Naive thymus-derived CD4-positive, alpha-beta T cell (primary cell): Measurements from ENCODE around the gene DDX51. TPM values are rescaled to one million over a fixed set of nuclear protein-coding genes. Genes with fewer than 3 reads are reported as not detected.

ENCODE experiments used
- ATAC-seq: fragments of 150-1000 bp; cut with Tn5 transposase; 2 replicates; pipeline ENCODE4 v1.10.0; 2021; ENCODE audit warnings: mild to moderate bottlenecking, moderate library complexity
- CTCF ChIA-PET: fragments of 350-600 bp; sonication (Branson Sonifier 250); formaldehyde crosslinking; loops from one replicate; lab custom pipeline; 2021; ENCODE audit warnings: antibody characterized with exemption; lab: Charles Lee
- POLR2A ChIA-PET: fragments of 350-600 bp; sonication (Branson Sonifier 250); formaldehyde crosslinking; loops from one replicate; lab custom pipeline; 2021; ENCODE audit warnings: antibody characterized with exemption, inconsistent platforms; lab: Charles Lee
- DNase-seq, 9 donors: peaks; one replicate each; pipeline versions ENCODE4 v3.0.0 to v3.0.0-alpha.2; 2020 to 2022; ENCODE audit warnings: mixed read lengths in 1 of 9
- H3K27ac ChIP-seq: one replicate; pipeline ENCODE4 v1.7.0; 2013; ENCODE audit warnings: mild to moderate bottlenecking, low read depth, low read length, moderate library complexity
- H3K27me3 ChIP-seq, 2 donors: one replicate each; pipeline ENCODE4 v1.7.0; 2013; ENCODE audit warnings: low read length in 2 of 2, mild to moderate bottlenecking in 2 of 2, moderate library complexity in 2 of 2; ENCODE audit not compliant: control insufficient read depth in 2 of 2, insufficient read depth in 2 of 2
- H3K36me3 ChIP-seq, 3 experiments: 1 replicate in 2 of 3; 2 replicates in 1 of 3; pipeline ENCODE4 v1.7.0; 2013; ENCODE audit warnings: low read length in 3 of 3, mild to moderate bottlenecking in 3 of 3, moderate library complexity in 1 of 3; ENCODE audit not compliant: insufficient read depth in 3 of 3, control insufficient read depth in 2 of 3
- H3K4me1 ChIP-seq, 2 donors: one replicate each; pipeline ENCODE4 v1.7.0; 2013; ENCODE audit warnings: low read length in 2 of 2, mild to moderate bottlenecking in 2 of 2, moderate library complexity in 1 of 2; ENCODE audit not compliant: control insufficient read depth in 2 of 2, insufficient read depth in 2 of 2
- H3K4me3 ChIP-seq: 2 replicates; pipeline ENCODE4 v1.7.0; 2013; ENCODE audit warnings: mild to moderate bottlenecking, low read length
- H3K9me3 ChIP-seq, 3 experiments: 1 replicate in 2 of 3; 2 replicates in 1 of 3; pipeline ENCODE4 v1.7.0; 2013; ENCODE audit warnings: low read length in 3 of 3; ENCODE audit not compliant: control insufficient read depth in 2 of 3
- H3K27ac Mint-ChIP-seq, 9 donors: one replicate each; pipeline ENCODE4 v1.8.0; 2020 to 2022; ENCODE audit warnings: mixed read lengths in 9 of 9, mild to moderate bottlenecking in 8 of 9, moderate library complexity in 5 of 9, inconsistent platforms in 2 of 9
- H3K27me3 Mint-ChIP-seq, 5 donors: one replicate each; pipeline ENCODE4 v1.8.0; 2021 to 2022; ENCODE audit warnings: mixed read lengths in 5 of 5, mild to moderate bottlenecking in 1 of 5
- H3K36me3 Mint-ChIP-seq, 5 donors: one replicate each; pipeline ENCODE4 v1.8.0; 2020 to 2022; ENCODE audit warnings: mixed read lengths in 5 of 5, mild to moderate bottlenecking in 3 of 5, inconsistent platforms in 1 of 5
- H3K4me1 Mint-ChIP-seq, 7 donors: one replicate each; pipeline ENCODE4 v1.8.0; 2020 to 2022; ENCODE audit warnings: mixed read lengths in 7 of 7, mild to moderate bottlenecking in 3 of 7, inconsistent platforms in 1 of 7
- H3K4me3 Mint-ChIP-seq, 10 donors: one replicate each; pipeline ENCODE4 v1.8.0; 2020 to 2022; ENCODE audit warnings: mild to moderate bottlenecking in 10 of 10, mixed read lengths in 10 of 10, moderate library complexity in 6 of 10, inconsistent platforms in 2 of 10
- H3K9me3 Mint-ChIP-seq, 11 donors: one replicate each; pipeline ENCODE4 v1.8.0; 2020 to 2022; ENCODE audit warnings: mixed read lengths in 11 of 11, mild to moderate bottlenecking in 4 of 11, inconsistent platforms in 1 of 11, moderate library complexity in 1 of 11
- intact Hi-C, 2 donors: fragments of 100-400 bp; cut with micrococcal nuclease; formaldehyde crosslinking; loops; one replicate each; pipeline ENCODE4 v1.15.1; 2023
- polyA plus RNA-seq, 2 donors: library from polyadenylated mRNA; unstranded; fragments of 300-500 nt; fragmentation: Illumina TruSeq; gene quantifications; one replicate each; pipeline ENCODE4 v1.2.3, GENCODE V29; 2021
- total RNA-seq, 6 experiments: library from RNA in 5 of 6; stranded (reverse) in 5 of 6; gene quantifications; 1 replicate in 5 of 6; 2 replicates in 1 of 6; pipeline ENCODE4 v1.2.3 and lab custom pipeline; 2021 to 2026

The DDX51 gene
- total and polyA plus RNA-seq, 7 experiments from 2014 or later: 8.8 to 54.8 (median 49.5) TPM

DNA sequence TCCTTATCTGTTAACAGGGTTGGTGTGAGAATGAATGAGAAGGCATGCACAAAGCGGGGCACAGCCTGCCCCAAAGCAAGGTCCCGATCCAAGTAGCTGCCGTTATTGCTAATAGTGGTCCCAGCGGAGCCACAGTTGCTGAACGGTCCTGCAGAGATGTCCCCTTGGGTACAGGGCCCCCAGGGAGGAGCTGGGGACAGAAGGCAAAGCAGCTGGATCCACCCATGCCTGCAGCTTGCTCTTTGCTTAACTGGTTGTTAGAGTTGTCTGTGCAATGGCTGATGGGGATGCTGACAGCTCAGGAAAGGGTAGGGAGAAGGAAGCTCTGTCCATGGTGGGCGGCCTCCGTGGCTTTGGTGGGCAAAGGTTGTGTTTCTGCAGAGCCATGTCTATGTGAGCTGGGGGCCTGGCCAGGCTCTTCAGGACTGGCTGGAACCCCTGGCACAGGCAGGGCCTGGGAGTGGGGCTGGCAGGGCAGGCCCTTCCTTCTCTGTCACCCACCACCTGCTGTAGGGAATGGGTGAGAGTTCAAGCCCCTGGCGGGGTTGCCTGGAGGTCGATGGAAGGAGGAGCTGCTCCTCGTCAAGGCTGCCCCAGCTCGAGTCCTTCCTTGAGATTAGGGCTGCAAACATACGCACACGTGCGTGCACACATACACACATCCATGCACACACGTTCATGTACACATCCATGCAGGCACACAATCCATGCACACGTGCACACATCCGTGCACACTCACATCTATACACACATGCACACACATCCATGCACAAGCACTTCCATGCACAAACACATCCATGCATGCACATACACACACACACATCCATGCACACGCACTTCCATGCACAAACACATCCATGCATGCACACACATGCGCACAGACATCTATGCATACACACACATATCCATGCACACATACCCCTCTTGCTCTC is 35.6 kb upstream of the DDX51 start:
- Mint-ChIP-seq H3K36me3 (peaks cover 0 to 15% (median 0%) of the 10 kb centered on the region in 5 donors), H3K4me1 (peaks cover 19 to 62% (median 38%) of the 10 kb centered on the region in 7 donors), H3K4me3 (peak overlapping the region in 8 of 10 donors; percentile 85 to 95 (median 88)), H3K9me3 (peaks cover 0 to 21% (median 10%) of the 10 kb centered on the region in 11 donors), H3K27ac (peak overlapping the region; percentile 90 to 99 (median 94)), H3K27me3 (peaks cover 0 to 15% (median 0%) of the 10 kb centered on the region in 5 donors)
- ATAC-seq (no peak), DNase-seq (no peak)
- intact Hi-C loops: loop anchor here in 1 of 2 donors (1.0 kb wide), 1 partner anchor 10 kb away; no protein-coding TSS in a partner anchor
- CTCF ChIA-PET: interaction anchor here (1.0 to 1.3 kb wide), 2 partner anchors 24 to 39 kb away, joined by 4 to 6 read pairs; no protein-coding TSS in a partner anchor
- H3K27me3 ChIP-seq: no peaks in the 10 kb centered on the region
- POLR2A ChIA-PET: interaction anchor here (0.6 to 3.4 kb wide), 5 partner anchors 9 to 359 kb away, joined by 3 to 43 read pairs (median 4); no protein-coding TSS in a partner anchor
- H3K4me1 ChIP-seq: peaks cover 3 to 17% of the 10 kb centered on the region in 2 donors
- H3K4me3 ChIP-seq: no peak overlapping the region
- no peaks in the 10 kb centered on the region for H3K36me3 ChIP-seq
- H3K9me3 ChIP-seq: peaks cover 0 to 16% (median 6%) of the 10 kb centered on the region in 3 experiments
- H3K27ac ChIP-seq: peak overlapping the region; percentile 53

DNA sequence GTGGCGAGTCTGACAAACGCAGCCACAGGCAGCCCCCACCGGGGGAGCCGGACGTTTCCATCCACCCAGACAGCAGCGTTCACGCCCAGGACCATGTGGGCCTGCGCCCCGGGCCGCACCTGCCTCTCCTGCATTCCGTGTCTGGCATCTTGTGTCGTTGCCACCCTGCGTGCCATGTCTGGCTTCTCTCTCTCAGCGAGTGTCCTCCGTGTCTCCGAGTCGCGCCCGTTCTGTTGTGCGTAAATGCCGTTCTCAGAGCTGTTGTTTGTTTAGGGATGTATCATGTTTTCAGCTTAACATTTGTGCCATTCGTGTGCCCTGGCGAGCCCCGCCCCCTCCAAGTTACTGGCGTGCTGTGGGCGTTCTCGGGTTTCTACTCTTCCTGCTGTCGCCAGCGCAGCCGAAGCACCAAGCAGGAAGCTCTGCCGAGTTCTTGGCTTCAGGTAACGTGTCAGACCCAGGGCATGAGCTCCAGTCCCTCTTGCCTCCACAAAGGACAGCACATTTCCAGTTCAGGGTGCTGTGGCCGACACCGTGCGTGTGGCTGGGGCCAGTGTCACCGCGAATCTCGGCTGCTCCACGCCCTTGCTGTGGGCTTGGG is 34.8 kb upstream of the DDX51 start:
- Mint-ChIP-seq H3K36me3 (peaks cover 0 to 11% (median 0%) of the 10 kb centered on the region in 5 donors), H3K9me3 (peaks cover 0 to 14% (median 6%) of the 10 kb centered on the region in 11 donors), H3K4me1 (peaks cover 21 to 61% (median 36%) of the 10 kb centered on the region in 7 donors), H3K27ac (peak overlapping the region; percentile 90 to 99 (median 94)), H3K27me3 (peaks cover 0 to 9% (median 0%) of the 10 kb centered on the region in 5 donors), H3K4me3 (peak overlapping the region; percentile 80 to 95 (median 86))
- Histone ChIP-seq H3K27me3 (no peaks in the 10 kb centered on the region), H3K36me3 (no peaks in the 10 kb centered on the region), H3K9me3 (peaks cover 0 to 10% (median 6%) of the 10 kb centered on the region in 3 experiments), H3K4me1 (peaks cover 3 to 25% of the 10 kb centered on the region in 2 donors), H3K4me3 (peak overlapping the region; percentile 56), H3K27ac (peak overlapping the region; percentile 53)
- POLR2A ChIA-PET: interaction anchor here (0.6 to 3.4 kb wide), 5 partner anchors 8 to 359 kb away, joined by 3 to 43 read pairs (median 4); no protein-coding TSS in a partner anchor
- ATAC-seq (peak; percentile 74), DNase-seq (peak in 7 of 9 donors; percentile 60 to 77 (median 70))
- intact Hi-C loops: loop anchor here in 1 of 2 donors (1.0 kb wide), 1 partner anchor 10 kb away; no protein-coding TSS in a partner anchor
- CTCF ChIA-PET: interaction anchor here (0.6 to 1.3 kb wide), 3 partner anchors 19 to 40 kb away, joined by 3 to 6 read pairs (median 4); no protein-coding TSS in a partner anchor

GRCh38 chr12:132178316-132178715 is 34.2 kb upstream of the DDX51 start:
- peak overlapping the region; percentile 56 for H3K4me3 ChIP-seq
- CTCF ChIA-PET: interaction anchor here (0.6 to 1.3 kb wide), 2 partner anchors 20 to 41 kb away, joined by 3 to 6 read pairs; no protein-coding TSS in a partner anchor
- H3K27ac Mint-ChIP-seq: peak overlapping the region; percentile 68 to 99 (median 94)

GRCh38 chr12:132176920-132177551 is 32.9 kb upstream of the DDX51 start:
- ChIA-PET POLR2A (interaction anchor here (1.1 to 3.4 kb wide), 3 partner anchors 8 to 12 kb away, joined by 4 to 43 read pairs (median 5); no protein-coding TSS in a partner anchor), CTCF (no interaction called here)
- peak overlapping the region in 2 of 9 donors; percentile 23 to 28 for H3K27ac Mint-ChIP-seq
- H3K36me3 ChIP-seq: no peaks in the 10 kb centered on the region
- H3K4me3 Mint-ChIP-seq: peak overlapping the region in 2 of 10 donors; percentile 33 to 48
- H3K36me3 Mint-ChIP-seq: no peaks in the 10 kb centered on the region
- H3K27me3 ChIP-seq: no peaks in the 10 kb centered on the region
- H3K4me1 Mint-ChIP-seq: peaks cover 19 to 57% (median 44%) of the 10 kb centered on the region in 7 donors
- H3K27ac ChIP-seq: no peak overlapping the region
- ATAC-seq (no peak), DNase-seq (no peak)
- intact Hi-C loops: no loop called here
- H3K9me3 Mint-ChIP-seq: peaks cover 0 to 2% (median 0%) of the 10 kb centered on the region in 11 donors
- H3K27me3 Mint-ChIP-seq: peaks cover 0 to 9% (median 0%) of the 10 kb centered on the region in 5 donors
- H3K4me1 ChIP-seq: peaks cover 3 to 35% of the 10 kb centered on the region in 2 donors
- no peak overlapping the region for H3K4me3 ChIP-seq
- no peaks in the 10 kb centered on the region for H3K9me3 ChIP-seq

More at GRCh38 chr12:132178316-132178715, 34.2 kb upstream of the DDX51 start:
- H3K9me3 Mint-ChIP-seq: peaks cover 0 to 10% (median 4%) of the 10 kb centered on the region in 11 donors
- Histone ChIP-seq H3K36me3 (no peaks in the 10 kb centered on the region), H3K9me3 (peaks cover 0 to 8% (median 5%) of the 10 kb centered on the region in 3 experiments), H3K4me1 (peaks cover 3 to 31% of the 10 kb centered on the region in 2 donors), H3K27me3 (no peaks in the 10 kb centered on the region), H3K27ac (peak overlapping the region; percentile 53)
- H3K4me1 Mint-ChIP-seq: peaks cover 21 to 60% (median 39%) of the 10 kb centered on the region in 7 donors
- peaks cover 0 to 9% (median 0%) of the 10 kb centered on the region in 5 donors for H3K36me3 Mint-ChIP-seq
- DNase-seq (no peak), ATAC-seq (no peak)
- intact Hi-C loops: no loop called here
- peak overlapping the region; percentile 80 to 95 (median 86) for H3K4me3 Mint-ChIP-seq
- H3K27me3 Mint-ChIP-seq: peaks cover 0 to 5% (median 0%) of the 10 kb centered on the region in 5 donors
- POLR2A ChIA-PET: interaction anchor here (0.6 to 3.4 kb wide), 4 partner anchors 11 to 195 kb away, joined by 3 to 43 read pairs (median 6); no protein-coding TSS in a partner anchor

- no peak overlapping the region for H3K27ac ChIP-seq
- H3K4me1 ChIP-seq: peaks cover 3 to 35% of the 10 kb centered on the region in 2 donors
- no peaks in the 10 kb centered on the region for H3K36me3 Mint-ChIP-seq
- no peak overlapping the region for H3K27ac Mint-ChIP-seq
- H3K4me1 Mint-ChIP-seq: peaks cover 14 to 54% (median 43%) of the 10 kb centered on the region in 7 donors
- POLR2A ChIA-PET: interaction anchor here (1.1 to 1.5 kb wide), 2 partner anchors 8 to 12 kb away, joined by 4 to 5 read pairs; no protein-coding TSS in a partner anchor
- no peaks in the 10 kb centered on the region for H3K9me3 ChIP-seq
- ATAC-seq (no peak), DNase-seq (no peak)
- no peaks in the 10 kb centered on the region for H3K27me3 ChIP-seq
- no peaks in the 10 kb centered on the region for H3K36me3 ChIP-seq
- intact Hi-C loops: no loop called here
- H3K4me3 Mint-ChIP-seq: no peak overlapping the region
- H3K4me3 ChIP-seq: no peak overlapping the region
- H3K9me3 Mint-ChIP-seq: peaks cover 0 to 1% (median 0%) of the 10 kb centered on the region in 11 donors
- H3K27me3 Mint-ChIP-seq: peaks cover 0 to 9% (median 0%) of the 10 kb centered on the region in 5 donors
- CTCF ChIA-PET: no interaction called here
Measured at GRCh38 chr12:132176385-132176919, 32.3 kb upstream of the DDX51 start.
